ENCODE results near the gene MIB1. TPM values are rescaled to one million over a fixed set of nuclear protein-coding genes. Genes with fewer than 3 reads are reported as not detected.
A peak's percentile ranks its signal among the peaks of the same experiment; 100 is the strongest.

MIB1 gene
- total RNA-seq, 4 donors from 2014 or later = 25.9 to 121 (median 64.1) TPM

DNA sequence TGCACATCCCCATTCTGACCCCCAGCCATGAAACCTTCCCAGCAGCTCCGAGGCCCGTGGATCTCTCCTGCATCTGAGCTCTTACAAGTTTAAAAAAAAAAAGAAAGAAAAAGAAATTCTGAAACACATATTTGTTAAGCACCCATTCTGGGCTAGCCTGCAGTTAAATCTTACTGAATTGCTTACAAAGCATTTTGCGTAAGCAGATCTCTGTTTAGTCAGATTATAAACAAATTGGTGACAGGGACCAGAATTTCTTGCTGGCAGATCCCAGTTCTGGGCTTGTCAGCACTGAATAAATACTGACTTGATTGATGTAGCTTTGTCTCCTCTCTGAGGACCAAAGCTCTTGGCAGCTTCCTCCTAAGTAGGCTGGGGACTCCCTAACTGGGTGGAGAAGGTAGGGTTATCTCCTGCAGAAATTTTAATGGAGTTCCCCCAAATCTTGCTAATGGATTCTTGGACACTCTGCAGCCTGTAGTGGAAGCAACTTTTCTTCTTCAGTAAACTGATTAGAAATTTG lies 160.9 kb downstream of the MIB1 start:
- no peaks in the 10 kb centered on the region for H3K4me1 ChIP-seq
- H3K27ac ChIP-seq = no peak overlapping the region
- intact Hi-C loops (cut with DNase I; ENCODE audit: low total_unique reads) = no loop called here
- no peak for DNase-seq
- H3K27me3 ChIP-seq = no peaks in the 10 kb centered on the region
- TF ChIP-seq, protein P1, sequence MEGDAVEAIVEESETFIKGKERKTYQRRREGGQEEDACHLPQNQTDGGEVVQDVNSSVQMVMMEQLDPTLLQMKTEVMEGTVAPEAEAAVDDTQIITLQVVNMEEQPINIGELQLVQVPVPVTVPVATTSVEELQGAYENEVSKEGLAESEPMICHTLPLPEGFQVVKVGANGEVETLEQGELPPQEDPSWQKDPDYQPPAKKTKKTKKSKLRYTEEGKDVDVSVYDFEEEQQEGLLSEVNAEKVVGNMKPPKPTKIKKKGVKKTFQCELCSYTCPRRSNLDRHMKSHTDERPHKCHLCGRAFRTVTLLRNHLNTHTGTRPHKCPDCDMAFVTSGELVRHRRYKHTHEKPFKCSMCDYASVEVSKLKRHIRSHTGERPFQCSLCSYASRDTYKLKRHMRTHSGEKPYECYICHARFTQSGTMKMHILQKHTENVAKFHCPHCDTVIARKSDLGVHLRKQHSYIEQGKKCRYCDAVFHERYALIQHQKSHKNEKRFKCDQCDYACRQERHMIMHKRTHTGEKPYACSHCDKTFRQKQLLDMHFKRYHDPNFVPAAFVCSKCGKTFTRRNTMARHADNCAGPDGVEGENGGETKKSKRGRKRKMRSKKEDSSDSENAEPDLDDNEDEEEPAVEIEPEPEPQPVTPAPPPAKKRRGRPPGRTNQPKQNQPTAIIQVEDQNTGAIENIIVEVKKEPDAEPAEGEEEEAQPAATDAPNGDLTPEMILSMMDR (IDR thresholded peaks at IDR 0.05) = no peak
- no peak for TF ChIP-seq POLR2A (IDR thresholded peaks at IDR 0.05)
- H3K36me3 ChIP-seq = no peaks in the 10 kb centered on the region
- H3K9me3 ChIP-seq = no peaks in the 10 kb centered on the region
- H3K4me3 ChIP-seq = no peak overlapping the region

DNA sequence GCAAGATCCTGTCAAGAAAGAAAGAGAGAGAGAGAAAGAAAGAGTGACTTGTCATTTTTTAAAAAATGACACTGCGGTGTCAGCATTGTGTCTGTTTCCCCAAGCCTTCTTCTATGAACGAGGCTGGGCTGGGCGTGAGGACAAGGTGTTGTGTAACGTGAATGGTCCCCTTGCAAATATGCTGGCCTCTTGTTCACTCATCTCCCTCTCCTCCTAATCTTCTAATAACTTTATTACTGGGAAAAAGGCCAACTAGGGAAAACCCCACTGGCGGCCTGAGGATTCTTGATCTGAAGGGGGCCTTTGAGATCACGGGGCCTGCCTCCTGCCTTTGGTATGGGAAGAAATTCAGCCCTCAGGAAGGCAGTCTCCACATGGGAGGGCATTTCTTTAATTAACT lies 163.1 kb downstream of the MIB1 start:
- Histone ChIP-seq H3K27ac (no peak overlapping the region), H3K4me3 (no peak overlapping the region), H3K36me3 (no peaks in the 10 kb centered on the region), H3K9me3 (no peaks in the 10 kb centered on the region), H3K27me3 (no peaks in the 10 kb centered on the region), H3K4me1 (no peaks in the 10 kb centered on the region)
- DNase-seq = no peak
- intact Hi-C loops (cut with DNase I; ENCODE audit: low total_unique reads) = no loop called here
- no peak for TF ChIP-seq POLR2A (IDR thresholded peaks at IDR 0.05)
- TF ChIP-seq, protein P1 (IDR thresholded peaks at IDR 0.05) = no peak

DNA sequence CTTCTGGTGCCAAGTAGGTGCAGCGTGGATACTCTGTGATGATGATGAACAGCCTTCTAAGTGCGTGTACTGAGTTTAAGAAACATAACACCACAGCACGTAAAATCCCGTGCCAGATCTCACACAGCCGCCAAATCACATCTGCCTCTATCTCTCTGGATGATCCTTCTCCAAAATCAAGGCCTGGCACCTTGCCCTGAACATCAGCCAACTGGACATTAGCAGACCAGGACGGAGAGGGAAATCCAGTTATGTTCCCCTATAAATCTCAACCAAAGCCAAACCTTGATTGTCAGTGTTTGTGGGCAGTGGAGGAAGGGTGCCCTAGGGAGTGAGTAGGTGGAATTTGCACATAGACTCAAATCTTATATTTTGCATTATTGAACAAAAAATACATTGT lies 164.3 kb downstream of the MIB1 start:
- intact Hi-C loops (cut with DNase I; ENCODE audit: low total_unique reads) = no loop called here
- no peak overlapping the region for H3K4me3 ChIP-seq
- no peaks in the 10 kb centered on the region for H3K4me1 ChIP-seq
- peak; percentile 56 to 58 for DNase-seq
- H3K27ac ChIP-seq = no peak overlapping the region
- H3K36me3 ChIP-seq = no peaks in the 10 kb centered on the region
- no peaks in the 10 kb centered on the region for H3K27me3 ChIP-seq
- no peaks in the 10 kb centered on the region for H3K9me3 ChIP-seq
- TF ChIP-seq, protein P1 (IDR thresholded peaks at IDR 0.05) = no peak
- TF ChIP-seq POLR2A (IDR thresholded peaks at IDR 0.05) = no peak

DNA sequence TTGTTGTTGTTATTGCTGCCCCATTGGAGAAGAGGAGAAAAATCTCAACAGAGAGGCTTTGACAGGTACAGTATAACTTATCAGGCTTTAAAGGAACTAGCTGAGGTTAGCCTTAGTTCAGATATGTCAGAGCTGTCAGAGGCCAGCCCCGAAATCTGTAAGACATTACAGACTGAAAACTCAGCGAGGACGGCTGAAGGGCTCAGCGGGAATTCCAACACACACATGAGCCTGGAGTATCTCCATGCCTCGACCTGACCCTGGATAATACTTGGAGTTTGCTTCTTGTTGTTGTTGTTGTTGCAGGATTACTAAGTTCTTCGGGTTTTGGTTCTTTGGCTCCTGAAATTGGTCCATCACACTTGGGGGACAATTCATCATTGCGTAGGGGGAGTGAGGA lies 166.9 kb downstream of the MIB1 start:
- intact Hi-C loops (cut with DNase I; ENCODE audit: low total_unique reads) = no loop called here
- no peaks in the 10 kb centered on the region for H3K36me3 ChIP-seq
- DNase-seq = no peak

DNA sequence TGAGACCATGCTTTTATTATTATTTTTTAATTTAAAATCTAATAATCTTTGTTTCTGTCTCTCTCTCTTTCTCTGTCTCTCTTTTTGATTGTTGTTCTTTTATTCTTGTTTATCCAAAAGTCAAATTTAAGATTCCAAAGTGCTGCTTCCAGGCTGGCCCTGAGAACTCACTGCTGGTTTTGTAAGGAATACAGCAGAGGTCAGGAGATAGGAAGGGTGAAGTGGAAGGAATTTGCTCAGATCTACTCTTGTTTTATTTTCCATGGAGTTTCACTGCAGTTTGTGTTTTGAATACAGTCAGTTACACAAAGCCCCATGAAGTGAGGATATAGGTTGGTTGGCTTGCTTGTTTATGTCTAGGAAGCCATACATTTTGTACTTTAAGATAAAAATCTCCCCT lies 168.1 kb downstream of the MIB1 start:
- no peaks in the 10 kb centered on the region for H3K9me3 ChIP-seq
- no peaks in the 10 kb centered on the region for H3K4me1 ChIP-seq
- no peaks in the 10 kb centered on the region for H3K36me3 ChIP-seq
- no peaks in the 10 kb centered on the region for H3K27me3 ChIP-seq
- TF ChIP-seq, protein P1 (IDR thresholded peaks at IDR 0.05) = no peak
- TF ChIP-seq POLR2A (IDR thresholded peaks at IDR 0.05) = no peak
- no peak overlapping the region for H3K4me3 ChIP-seq
- intact Hi-C loops (cut with DNase I; ENCODE audit: low total_unique reads) = no loop called here
- no peak overlapping the region for H3K27ac ChIP-seq
- no peak for DNase-seq

More for the DNA sequence above, 166.9 kb downstream of the MIB1 start:
- H3K4me3 ChIP-seq = no peak overlapping the region
- H3K27ac ChIP-seq = no peak overlapping the region
- no peak for TF ChIP-seq POLR2A (IDR thresholded peaks at IDR 0.05)
- TF ChIP-seq, protein P1 (IDR thresholded peaks at IDR 0.05) = no peak
- H3K4me1 ChIP-seq = no peaks in the 10 kb centered on the region
- no peaks in the 10 kb centered on the region for H3K27me3 ChIP-seq
- no peaks in the 10 kb centered on the region for H3K9me3 ChIP-seq
